Measurements from ENCODE around the gene FGF19. TPM values are rescaled to one million over a fixed set of nuclear protein-coding genes. Genes with fewer than 3 reads are reported as not detected.

The FGF19 gene
- total RNA-seq, 1 donor from 2014 or later: not detected

DNA sequence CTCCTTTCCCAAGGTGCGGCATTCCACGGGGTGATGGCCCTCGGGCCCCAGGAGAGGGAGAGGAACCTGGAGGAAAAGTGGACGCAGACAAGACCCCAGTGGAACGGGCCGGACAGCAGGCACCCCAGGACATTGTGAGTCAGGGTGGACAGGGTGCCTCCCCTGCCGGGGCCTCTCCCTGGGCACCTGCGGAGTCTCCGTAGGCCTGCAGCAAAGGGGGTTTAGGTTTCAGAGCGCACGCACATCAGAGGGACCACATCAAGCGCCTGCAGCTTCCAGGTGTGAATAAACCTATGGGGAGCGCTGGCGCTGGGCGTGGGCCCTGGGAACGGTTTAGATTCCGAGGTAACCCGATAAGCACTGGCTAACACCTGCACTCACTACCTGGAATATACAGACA lies 22.7 kb upstream of the FGF19 start:
- TF ChIP-seq, protein P1, sequence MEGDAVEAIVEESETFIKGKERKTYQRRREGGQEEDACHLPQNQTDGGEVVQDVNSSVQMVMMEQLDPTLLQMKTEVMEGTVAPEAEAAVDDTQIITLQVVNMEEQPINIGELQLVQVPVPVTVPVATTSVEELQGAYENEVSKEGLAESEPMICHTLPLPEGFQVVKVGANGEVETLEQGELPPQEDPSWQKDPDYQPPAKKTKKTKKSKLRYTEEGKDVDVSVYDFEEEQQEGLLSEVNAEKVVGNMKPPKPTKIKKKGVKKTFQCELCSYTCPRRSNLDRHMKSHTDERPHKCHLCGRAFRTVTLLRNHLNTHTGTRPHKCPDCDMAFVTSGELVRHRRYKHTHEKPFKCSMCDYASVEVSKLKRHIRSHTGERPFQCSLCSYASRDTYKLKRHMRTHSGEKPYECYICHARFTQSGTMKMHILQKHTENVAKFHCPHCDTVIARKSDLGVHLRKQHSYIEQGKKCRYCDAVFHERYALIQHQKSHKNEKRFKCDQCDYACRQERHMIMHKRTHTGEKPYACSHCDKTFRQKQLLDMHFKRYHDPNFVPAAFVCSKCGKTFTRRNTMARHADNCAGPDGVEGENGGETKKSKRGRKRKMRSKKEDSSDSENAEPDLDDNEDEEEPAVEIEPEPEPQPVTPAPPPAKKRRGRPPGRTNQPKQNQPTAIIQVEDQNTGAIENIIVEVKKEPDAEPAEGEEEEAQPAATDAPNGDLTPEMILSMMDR (IDR thresholded peaks at IDR 0.05; ENCODE audit: insufficient read depth, low read length, poor library complexity, severe bottlenecking): no peak
- Histone ChIP-seq H3K4me3 (ENCODE audit: low read depth, low read length) (no peak overlapping the region), H3K27me3 (ENCODE audit: control insufficient read depth, insufficient read depth, low read length) (peaks cover 15% of the 10 kb centered on the region)

DNA sequence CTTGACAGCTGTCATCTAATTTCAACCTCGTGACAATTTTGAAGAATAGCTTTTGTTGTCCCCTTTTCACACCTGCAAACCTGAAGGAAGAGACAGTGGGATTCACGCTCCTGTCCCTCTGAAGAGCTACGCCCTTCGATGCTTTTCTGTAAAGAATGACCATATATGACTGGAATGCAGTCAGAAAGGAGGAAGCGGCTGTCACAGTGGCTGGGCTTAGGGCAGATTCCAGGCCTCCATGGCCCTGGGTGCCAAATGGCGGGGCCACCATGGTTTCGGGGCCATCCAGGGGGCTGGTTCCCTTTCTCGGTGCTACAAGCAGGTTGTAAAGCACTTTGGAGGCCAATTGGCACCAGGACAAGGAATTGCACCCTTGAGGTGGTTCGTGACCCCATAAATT lies 22.2 kb upstream of the FGF19 start:
- no peaks in the 10 kb centered on the region for H3K36me3 ChIP-seq (ENCODE audit: control insufficient read depth, insufficient read depth, low read length)
- DNase-seq (ENCODE audit: low read depth): no peak
- H3K27me3 ChIP-seq (ENCODE audit: control insufficient read depth, insufficient read depth, low read length): peaks cover 19% of the 10 kb centered on the region
- H3K4me3 ChIP-seq (ENCODE audit: low read depth, low read length): no peak overlapping the region
- TF ChIP-seq, protein P1 (IDR thresholded peaks at IDR 0.05; ENCODE audit: insufficient read depth, low read length, poor library complexity, severe bottlenecking): no peak

More for the DNA sequence above, 22.7 kb upstream of the FGF19 start:
- H3K36me3 ChIP-seq (ENCODE audit: control insufficient read depth, insufficient read depth, low read length): no peaks in the 10 kb centered on the region
- no peak for DNase-seq (ENCODE audit: low read depth)

DNA sequence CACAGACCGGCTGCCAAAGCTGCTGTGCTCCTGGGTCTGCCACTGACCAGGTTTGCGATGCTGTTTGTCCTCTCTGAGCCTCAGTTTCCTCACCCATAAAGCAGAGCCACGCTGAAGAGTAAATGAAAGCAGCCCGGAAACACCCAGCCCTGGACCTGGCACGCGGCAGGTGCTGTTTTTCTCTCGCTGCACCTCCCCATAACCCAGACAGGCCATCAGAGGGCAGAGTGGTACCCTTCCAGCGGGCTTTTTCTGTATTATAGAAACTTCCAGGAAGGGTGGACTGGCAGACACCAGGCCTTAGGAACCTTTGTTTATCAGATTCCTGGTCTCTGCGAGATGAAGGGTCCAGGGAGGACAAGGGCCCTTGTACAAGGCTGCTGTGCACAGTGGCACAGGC lies 17.9 kb upstream of the FGF19 start:
- Histone ChIP-seq H3K36me3 (ENCODE audit: control insufficient read depth, insufficient read depth, low read length) (no peaks in the 10 kb centered on the region), H3K27me3 (ENCODE audit: control insufficient read depth, insufficient read depth, low read length) (peaks cover 45% of the 10 kb centered on the region), H3K4me3 (ENCODE audit: low read depth, low read length) (no peak overlapping the region)
- no peak for DNase-seq (ENCODE audit: low read depth)
- TF ChIP-seq, protein P1 (IDR thresholded peaks at IDR 0.05; ENCODE audit: insufficient read depth, low read length, poor library complexity, severe bottlenecking): peak; percentile 53

DNA sequence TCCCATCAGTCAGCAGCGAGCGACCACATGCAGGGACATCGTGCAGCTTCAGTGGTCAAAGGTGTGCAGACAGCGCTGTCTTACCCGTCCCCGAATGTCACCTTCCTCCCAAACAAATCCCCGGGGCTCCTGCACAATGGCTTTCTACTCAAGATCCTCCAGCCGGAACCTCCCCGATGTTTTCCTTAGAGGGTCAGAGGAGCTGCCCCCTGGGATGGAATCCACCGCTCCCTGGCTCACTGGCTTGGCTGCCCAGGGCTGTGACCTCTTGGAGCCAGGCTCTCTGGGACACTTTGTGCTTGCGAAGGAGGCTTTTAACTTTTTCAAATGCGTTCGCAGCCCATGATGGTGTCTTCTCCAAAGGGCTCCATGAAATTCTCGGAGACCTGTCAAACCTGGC lies 17.3 kb upstream of the FGF19 start:
- TF ChIP-seq, protein P1 (IDR thresholded peaks at IDR 0.05; ENCODE audit: insufficient read depth, low read length, poor library complexity, severe bottlenecking): no peak
- DNase-seq (ENCODE audit: low read depth): no peak
- peaks cover 46% of the 10 kb centered on the region for H3K27me3 ChIP-seq (ENCODE audit: control insufficient read depth, insufficient read depth, low read length)

DNA sequence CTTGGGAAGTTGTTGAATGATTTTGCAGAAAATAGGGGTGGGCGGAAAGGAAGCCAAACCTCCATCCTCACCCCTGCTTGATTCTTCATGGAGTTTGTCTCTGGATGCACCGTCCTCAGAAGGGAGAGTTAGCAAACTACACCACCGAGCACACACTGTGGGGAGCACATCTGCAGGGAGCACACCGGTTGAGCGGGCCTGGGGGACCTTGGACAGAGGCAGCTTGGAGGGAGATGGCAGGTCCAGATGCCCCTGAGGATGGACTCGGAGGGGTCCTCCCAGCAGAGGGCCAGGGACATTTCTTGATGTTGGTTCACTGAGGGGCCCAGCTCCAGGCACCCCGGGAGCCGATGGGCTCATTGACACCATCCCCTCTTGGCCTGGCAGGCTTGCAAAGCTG lies 15.1 kb upstream of the FGF19 start:
- H3K4me3 ChIP-seq (ENCODE audit: low read depth, low read length): no peak overlapping the region
- H3K36me3 ChIP-seq (ENCODE audit: control insufficient read depth, insufficient read depth, low read length): no peaks in the 10 kb centered on the region
- no peak for DNase-seq (ENCODE audit: low read depth)
- H3K27me3 ChIP-seq (ENCODE audit: control insufficient read depth, insufficient read depth, low read length): peaks cover 48% of the 10 kb centered on the region
- TF ChIP-seq, protein P1 (IDR thresholded peaks at IDR 0.05; ENCODE audit: insufficient read depth, low read length, poor library complexity, severe bottlenecking): no peak

More for the DNA sequence above, 17.3 kb upstream of the FGF19 start:
- no peaks in the 10 kb centered on the region for H3K36me3 ChIP-seq (ENCODE audit: control insufficient read depth, insufficient read depth, low read length)
- no peak overlapping the region for H3K4me3 ChIP-seq (ENCODE audit: low read depth, low read length)

DNA sequence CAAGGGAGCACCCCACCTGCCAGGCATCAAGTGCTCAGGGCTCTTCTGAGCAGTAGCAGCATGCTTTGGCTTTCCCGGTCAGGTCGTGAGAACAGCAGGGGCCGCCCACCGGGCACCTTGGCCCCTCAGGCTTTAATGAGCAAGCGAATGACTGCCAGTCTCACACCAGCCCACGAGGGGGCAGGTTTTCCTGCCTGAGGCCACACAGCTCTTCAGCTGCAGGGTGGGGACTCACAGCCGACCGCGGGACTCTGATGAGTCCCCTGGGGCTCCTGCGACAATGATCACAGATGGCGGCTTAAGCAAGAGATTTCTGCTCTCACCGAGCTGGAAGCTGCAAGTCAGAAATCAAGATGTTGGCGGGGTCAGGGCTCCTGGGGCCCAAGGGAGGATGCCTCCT lies 14.3 kb upstream of the FGF19 start:
- DNase-seq (ENCODE audit: low read depth): no peak
- H3K36me3 ChIP-seq (ENCODE audit: control insufficient read depth, insufficient read depth, low read length): no peaks in the 10 kb centered on the region
- TF ChIP-seq, protein P1 (IDR thresholded peaks at IDR 0.05; ENCODE audit: insufficient read depth, low read length, poor library complexity, severe bottlenecking): peak; percentile 68
- no peak overlapping the region for H3K4me3 ChIP-seq (ENCODE audit: low read depth, low read length)
- peaks cover 48% of the 10 kb centered on the region for H3K27me3 ChIP-seq (ENCODE audit: control insufficient read depth, insufficient read depth, low read length)
